HCT116 (cell line): ENCODE results near the gene PTPRJ. TPM values are rescaled to one million over a fixed set of nuclear protein-coding genes. Genes with fewer than 3 reads are reported as not detected.

Experiments
- ATAC-seq: fragments of 200-7000 bp; cut with Tn5 transposase; 2 replicates; pipeline ENCODE4 v1.9.1; 2020; ENCODE audit warnings: mild to moderate bottlenecking, moderate library complexity
- BruUV-seq: library from RNA; stranded (reverse); fragments of 400-500 nt; replicated peaks from 2 replicates; lab custom pipeline; 2021; lab: Mats Ljungman, UMichigan
- CTCF ChIA-PET: fragments of 300-600 bp; sonication (Branson Sonifier 250); formaldehyde crosslinking; loops from one replicate; lab custom pipeline; 2021; ENCODE audit warnings: antibody characterized with exemption; lab: Charles Lee
- POLR2A ChIA-PET: fragments of 300-600, 350-600 bp; sonication (Branson Sonifier 250); formaldehyde crosslinking; loops from one replicate; lab custom pipeline; 2021; ENCODE audit warnings: antibody characterized with exemption; lab: Charles Lee
- RAD21 ChIA-PET, 2 experiments: fragments of 300-600 bp; sonication (Branson Sonifier 250); formaldehyde crosslinking; loops; one replicate each; lab custom pipeline; 2023; ENCODE audit warnings: low total read pairs in 2 of 2; ENCODE audit not compliant: uncharacterized antibody in 2 of 2, unreplicated experiment in 2 of 2, low non-redundant PET in 1 of 2; lab: Charles Lee
- DNase-seq: peaks from one replicate; pipeline ENCODE4 v3.0.0-alpha.2; 2010; ENCODE audit warnings: low read depth, low spot score
- H2AFZ ChIP-seq: fragments of 200-600 bp; shearing (Covaris generic), sonication (generic); 2 replicates; pipeline ENCODE4 v1.6.1; 2017; ENCODE audit warnings: low read depth, mixed run types, mixed read lengths, antibody characterized with exemption, low read length; ENCODE audit not compliant: poor library complexity, severe bottlenecking
- H3K27ac ChIP-seq: 2 replicates; pipeline ENCODE4 v1.5.1; 2012; ENCODE audit warnings: low read depth, low read length
- H3K27me3 ChIP-seq: fragments of 200-600 bp; sonication (generic); 2 replicates; pipeline ENCODE4 v1.6.1; 2016; ENCODE audit warnings: mixed run types, low read length, mixed read lengths; ENCODE audit not compliant: insufficient read depth
- H3K36me3 ChIP-seq, 2 experiments: fragments of 200-500 bp in 1 of 2; fragments of 200-600 bp in 1 of 2; sonication (Bioruptor generic) in 1 of 2; sonication (generic) in 1 of 2; 2 replicates each; pipeline versions ENCODE4 v1.5.1 to v1.6.1; 2014 to 2016; ENCODE audit warnings: low read length in 2 of 2, inconsistent platforms in 1 of 2, mixed read lengths in 1 of 2, mixed run types in 1 of 2; ENCODE audit not compliant: insufficient read depth in 2 of 2, control insufficient read depth in 1 of 2
- H3K4me1 ChIP-seq, 2 experiments: fragments of 200-600 bp in 1 of 2; sonication (generic) in 1 of 2; 2 replicates each; pipeline versions ENCODE4 v1.5.1 to v1.6.1; 2012 to 2017; ENCODE audit warnings: low read length in 2 of 2, inconsistent platforms in 1 of 2, mild to moderate bottlenecking in 1 of 2, mixed read lengths in 1 of 2, mixed run types in 1 of 2, moderate library complexity in 1 of 2; ENCODE audit not compliant: insufficient read depth in 2 of 2, control insufficient read depth in 1 of 2
- H3K4me2 ChIP-seq: fragments of 200-600 bp; sonication (generic); 2 replicates; pipeline ENCODE4 v1.6.1; 2017; ENCODE audit warnings: mixed run types, low read length, mixed read lengths
- H3K4me3 ChIP-seq, 2 experiments: fragments of 200-600 bp in 1 of 2; sonication (generic) in 1 of 2; replicated peaks in 1 of 2; 2 replicates each; pipeline ENCODE4 v1.5.1; 2011 to 2016; ENCODE audit warnings: low read length in 2 of 2, control low read depth in 1 of 2, low read depth in 1 of 2, mild to moderate bottlenecking in 1 of 2, mixed read lengths in 1 of 2, mixed run types in 1 of 2
- H3K79me2 ChIP-seq: fragments of 200-600 bp; sonication (generic); 2 replicates; pipeline ENCODE4 v1.6.1; 2017; ENCODE audit warnings: mild to moderate bottlenecking, mixed run types, low read length, moderate library complexity, mixed read lengths; ENCODE audit not compliant: insufficient read depth
- H3K9ac ChIP-seq: fragments of 200-600 bp; sonication (generic); 2 replicates; pipeline ENCODE4 v1.6.1; 2016; ENCODE audit warnings: low read length, mixed read lengths
- H3K9me2 ChIP-seq: fragments of 200-600 bp; sonication (generic), shearing (Covaris generic); 2 replicates; pipeline ENCODE4 v1.6.1; 2017; ENCODE audit warnings: mixed run types, mild to moderate bottlenecking, moderate library complexity; ENCODE audit not compliant: insufficient read depth
- H3K9me3 ChIP-seq, 2 experiments: fragments of 200-500 bp in 1 of 2; fragments of 200-600 bp in 1 of 2; sonication (Bioruptor generic) in 1 of 2; sonication (generic) in 1 of 2; 2 replicates each; pipeline ENCODE4 v1.6.1; 2014 to 2017; ENCODE audit warnings: low read length in 2 of 2, mixed read lengths in 2 of 2, inconsistent platforms in 1 of 2, low read depth in 1 of 2, mild to moderate bottlenecking in 1 of 2, mixed run types in 1 of 2, moderate library complexity in 1 of 2; ENCODE audit not compliant: control insufficient read depth in 1 of 2, insufficient read depth in 1 of 2
- H4K20me1 ChIP-seq: fragments of 200-600 bp; sonication (generic), shearing (Covaris generic); 2 replicates; pipeline ENCODE4 v1.6.1; 2017; ENCODE audit warnings: mixed run types, mild to moderate bottlenecking, moderate library complexity; ENCODE audit not compliant: insufficient read depth
- EZH2 ChIP-seq: fragments of 200-600 bp; sonication (generic); IDR thresholded peaks from 2 replicates; pipeline ENCODE4 v1.6.1; 2017; ENCODE audit warnings: antibody characterized with exemption, mixed run types
- EZH2phosphoT487 ChIP-seq: fragments of 200-600 bp; IDR thresholded peaks from 2 replicates; pipeline ENCODE4 v1.6.1; 2018; ENCODE audit warnings: antibody characterized with exemption, borderline replicate concordance
- MAX ChIP-seq: IDR thresholded peaks from 2 replicates; pipeline ENCODE4 v1.6.1; 2012
- REST ChIP-seq: IDR thresholded peaks from 2 replicates; pipeline ENCODE4 v1.6.1; 2012; ENCODE audit warnings: low read depth
- SRF ChIP-seq: IDR thresholded peaks from 2 replicates; pipeline ENCODE4 v1.6.1; 2012; ENCODE audit warnings: low read depth
- intact Hi-C: fragments of 100-400 bp; cut with micrococcal nuclease; formaldehyde crosslinking; loops from 2 replicates; pipeline ENCODE4 v1.10.0; 2022
- total RNA-seq: library from RNA; stranded (reverse); gene quantifications from one replicate; pipeline ENCODE4 v1.2.1, GENCODE V29; 2021; ENCODE audit not compliant: unreplicated experiment
- TF ChIP-seq, protein P1 (sequence below): IDR thresholded peaks from 2 replicates; pipeline ENCODE4 v1.6.1; 2012
- TF ChIP-seq, protein P2 (sequence below): IDR thresholded peaks from 2 replicates; pipeline ENCODE4 v1.6.1; 2011; ENCODE audit warnings: mild to moderate bottlenecking, low read length, moderate library complexity; ENCODE audit not compliant: insufficient replicate concordance; ENCODE audit errors: extremely low read depth

Gene PTPRJ
- total RNA-seq, 1 experiment from 2014 or later = 19.1 TPM

DNA sequence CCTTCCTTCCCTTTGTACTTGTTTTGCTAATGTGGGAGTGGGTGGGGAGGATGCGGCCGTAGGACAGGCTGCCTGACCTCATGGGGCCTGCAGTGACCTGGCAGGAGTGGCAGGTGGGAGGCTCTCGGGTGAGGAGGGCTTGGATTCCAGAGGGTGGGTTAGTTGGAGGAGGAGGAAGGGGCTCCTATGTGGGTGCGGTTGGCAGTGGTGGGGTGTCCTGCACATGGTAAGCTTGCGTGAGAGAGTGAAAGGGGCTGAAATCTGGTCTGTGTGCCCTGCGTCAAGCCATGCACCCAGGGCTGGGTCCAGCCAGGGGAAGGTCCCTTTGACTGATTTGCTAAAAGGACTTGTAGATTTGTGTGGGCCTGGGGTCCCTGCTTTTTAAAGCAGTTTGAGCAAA lies 145.5 kb downstream of the PTPRJ start:
- intact Hi-C loops = no loop called here
- no peak overlapping the region for H3K27ac ChIP-seq
- no peaks in the 10 kb centered on the region for H3K4me1 ChIP-seq
- H3K9me2 ChIP-seq = no peaks in the 10 kb centered on the region
- H3K9ac ChIP-seq = no peak overlapping the region
- BruUV-seq = no TSS peak
- ATAC-seq = no peak
- H3K4me2 ChIP-seq = no peak overlapping the region
- no peaks in the 10 kb centered on the region for H3K79me2 ChIP-seq
- ChIA-PET CTCF (no interaction called here), RAD21 (no interaction called here), POLR2A (no interaction called here)
- H3K36me3 ChIP-seq = peaks cover 3 to 12% of the 10 kb centered on the region in 2 experiments; a peak in 3 of 4 replicates
- H3K9me3 ChIP-seq = no peaks in the 10 kb centered on the region
- H3K27me3 ChIP-seq = no peaks in the 10 kb centered on the region
- H2AFZ ChIP-seq = no peak overlapping the region
- H4K20me1 ChIP-seq = no peaks in the 10 kb centered on the region
- no peak for DNase-seq
- TF ChIP-seq, protein P1, sequence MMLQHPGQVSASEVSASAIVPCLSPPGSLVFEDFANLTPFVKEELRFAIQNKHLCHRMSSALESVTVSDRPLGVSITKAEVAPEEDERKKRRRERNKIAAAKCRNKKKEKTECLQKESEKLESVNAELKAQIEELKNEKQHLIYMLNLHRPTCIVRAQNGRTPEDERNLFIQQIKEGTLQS = no peak
- TF ChIP-seq MAX (no peak), SRF (no peak), EZH2 (no peak), EZH2phosphoT487 (no peak), REST (no peak)
- TF ChIP-seq, protein P2, sequence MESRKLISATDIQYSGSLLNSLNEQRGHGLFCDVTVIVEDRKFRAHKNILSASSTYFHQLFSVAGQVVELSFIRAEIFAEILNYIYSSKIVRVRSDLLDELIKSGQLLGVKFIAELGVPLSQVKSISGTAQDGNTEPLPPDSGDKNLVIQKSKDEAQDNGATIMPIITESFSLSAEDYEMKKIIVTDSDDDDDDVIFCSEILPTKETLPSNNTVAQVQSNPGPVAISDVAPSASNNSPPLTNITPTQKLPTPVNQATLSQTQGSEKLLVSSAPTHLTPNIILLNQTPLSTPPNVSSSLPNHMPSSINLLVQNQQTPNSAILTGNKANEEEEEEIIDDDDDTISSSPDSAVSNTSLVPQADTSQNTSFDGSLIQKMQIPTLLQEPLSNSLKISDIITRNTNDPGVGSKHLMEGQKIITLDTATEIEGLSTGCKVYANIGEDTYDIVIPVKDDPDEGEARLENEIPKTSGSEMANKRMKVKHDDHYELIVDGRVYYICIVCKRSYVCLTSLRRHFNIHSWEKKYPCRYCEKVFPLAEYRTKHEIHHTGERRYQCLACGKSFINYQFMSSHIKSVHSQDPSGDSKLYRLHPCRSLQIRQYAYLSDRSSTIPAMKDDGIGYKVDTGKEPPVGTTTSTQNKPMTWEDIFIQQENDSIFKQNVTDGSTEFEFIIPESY = no peak
- no peak overlapping the region for H3K4me3 ChIP-seq
